Measurements from ENCODE around the gene ARF3. TPM values are rescaled to one million over a fixed set of nuclear protein-coding genes. Genes with fewer than 3 reads are reported as not detected.

Gene ARF3
- total and polyA plus RNA-seq, 4 donors, result 37.9 to 194 (median 111) TPM

DNA sequence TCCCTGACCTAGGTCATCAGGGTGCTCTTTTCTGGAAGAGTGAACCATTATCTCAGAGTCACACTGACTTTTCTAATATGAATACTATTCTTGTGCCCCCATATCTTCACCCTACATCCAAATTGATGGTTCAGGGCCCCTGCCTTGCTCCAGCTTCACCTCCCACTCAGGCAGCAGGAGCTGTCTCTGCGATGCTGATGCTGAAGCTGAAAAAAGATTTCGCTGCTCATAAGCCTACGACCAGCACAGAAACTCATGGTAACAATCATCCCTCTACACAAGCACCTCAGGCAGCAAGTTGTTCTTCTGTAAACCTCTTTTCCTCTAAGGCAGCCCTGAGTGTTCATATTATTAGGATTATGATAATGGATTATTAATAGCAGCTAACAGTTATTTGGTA, 3.2 kb downstream of the ARF3 start:
- Histone ChIP-seq H3K4me1 (ENCODE audit: control insufficient read depth in 5 of 5, insufficient read depth in 5 of 5, low read length in 5 of 5) (peaks cover 5 to 14% (median 8%) of the 10 kb centered on the region in 5 donors), H3K4me3 (no peak overlapping the region), H3K9ac (ENCODE audit: insufficient read depth in 1 of 2, low read length in 2 of 2) (no peak overlapping the region), H3K9me3 (ENCODE audit: control insufficient read depth in 4 of 4, insufficient read depth in 3 of 4, low read length in 3 of 4) (no peaks in the 10 kb centered on the region), H3K36me3 (ENCODE audit: control insufficient read depth in 4 of 4, insufficient read depth in 4 of 4, low read length in 4 of 4) (peaks cover 0 to 13% (median 4%) of the 10 kb centered on the region in 4 donors), H3K27ac (ENCODE audit: low read depth in 1 of 2, low read length in 1 of 2) (no peak overlapping the region), H3K27me3 (ENCODE audit: control insufficient read depth in 3 of 3, insufficient read depth in 3 of 3, low read length in 2 of 3) (no peaks in the 10 kb centered on the region)
- DNase-seq, result no peak
- ATAC-seq (ENCODE audit: insufficient read depth, low FRiP score), result no peak
- 96 to 97% methylated on average over 3 of the region's 3 CpGs for WGBS, 2 donors
- TF ChIP-seq, protein P1, sequence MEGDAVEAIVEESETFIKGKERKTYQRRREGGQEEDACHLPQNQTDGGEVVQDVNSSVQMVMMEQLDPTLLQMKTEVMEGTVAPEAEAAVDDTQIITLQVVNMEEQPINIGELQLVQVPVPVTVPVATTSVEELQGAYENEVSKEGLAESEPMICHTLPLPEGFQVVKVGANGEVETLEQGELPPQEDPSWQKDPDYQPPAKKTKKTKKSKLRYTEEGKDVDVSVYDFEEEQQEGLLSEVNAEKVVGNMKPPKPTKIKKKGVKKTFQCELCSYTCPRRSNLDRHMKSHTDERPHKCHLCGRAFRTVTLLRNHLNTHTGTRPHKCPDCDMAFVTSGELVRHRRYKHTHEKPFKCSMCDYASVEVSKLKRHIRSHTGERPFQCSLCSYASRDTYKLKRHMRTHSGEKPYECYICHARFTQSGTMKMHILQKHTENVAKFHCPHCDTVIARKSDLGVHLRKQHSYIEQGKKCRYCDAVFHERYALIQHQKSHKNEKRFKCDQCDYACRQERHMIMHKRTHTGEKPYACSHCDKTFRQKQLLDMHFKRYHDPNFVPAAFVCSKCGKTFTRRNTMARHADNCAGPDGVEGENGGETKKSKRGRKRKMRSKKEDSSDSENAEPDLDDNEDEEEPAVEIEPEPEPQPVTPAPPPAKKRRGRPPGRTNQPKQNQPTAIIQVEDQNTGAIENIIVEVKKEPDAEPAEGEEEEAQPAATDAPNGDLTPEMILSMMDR (IDR thresholded peaks at IDR 0.05; ENCODE audit: control extremely low read depth, extremely low read depth), result no peak

DNA sequence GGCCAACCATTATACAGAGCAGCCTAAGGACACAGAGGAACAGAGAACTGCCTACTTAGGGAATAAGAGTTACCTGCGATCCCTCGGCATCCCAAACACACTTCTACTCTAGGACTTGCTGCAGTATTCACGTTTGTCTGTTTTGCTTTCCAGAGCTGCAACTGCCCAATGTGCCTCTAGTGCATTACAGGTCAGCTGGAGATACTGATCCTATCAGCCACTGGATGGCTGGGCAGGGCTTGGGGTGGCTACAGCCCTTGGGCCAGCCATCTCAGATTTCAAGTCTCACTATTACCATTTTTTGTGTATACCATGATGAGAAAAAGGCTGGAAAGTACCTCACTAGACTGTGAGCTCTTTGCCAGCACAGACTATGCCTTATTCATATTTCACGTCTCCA, 4.6 kb downstream of the ARF3 start:
- TF ChIP-seq, protein P1 (IDR thresholded peaks at IDR 0.05; ENCODE audit: control extremely low read depth, extremely low read depth), result no peak
- 91 to 95% methylated on average over 4 of the region's 4 CpGs for WGBS, 2 donors
- Histone ChIP-seq H3K27me3 (ENCODE audit: control insufficient read depth in 3 of 3, insufficient read depth in 3 of 3, low read length in 2 of 3) (no peaks in the 10 kb centered on the region), H3K4me3 (no peak overlapping the region), H3K36me3 (ENCODE audit: control insufficient read depth in 4 of 4, insufficient read depth in 4 of 4, low read length in 4 of 4) (peaks cover 0 to 14% (median 4%) of the 10 kb centered on the region in 4 donors), H3K9ac (ENCODE audit: insufficient read depth in 1 of 2, low read length in 2 of 2) (no peak overlapping the region), H3K27ac (ENCODE audit: low read depth in 1 of 2, low read length in 1 of 2) (no peak overlapping the region), H3K4me1 (ENCODE audit: control insufficient read depth in 5 of 5, insufficient read depth in 5 of 5, low read length in 5 of 5) (peaks cover 5 to 14% (median 9%) of the 10 kb centered on the region in 5 donors), H3K9me3 (ENCODE audit: control insufficient read depth in 4 of 4, insufficient read depth in 3 of 4, low read length in 3 of 4) (no peaks in the 10 kb centered on the region)
- no peak for ATAC-seq (ENCODE audit: insufficient read depth, low FRiP score)
- no peak for DNase-seq

DNA sequence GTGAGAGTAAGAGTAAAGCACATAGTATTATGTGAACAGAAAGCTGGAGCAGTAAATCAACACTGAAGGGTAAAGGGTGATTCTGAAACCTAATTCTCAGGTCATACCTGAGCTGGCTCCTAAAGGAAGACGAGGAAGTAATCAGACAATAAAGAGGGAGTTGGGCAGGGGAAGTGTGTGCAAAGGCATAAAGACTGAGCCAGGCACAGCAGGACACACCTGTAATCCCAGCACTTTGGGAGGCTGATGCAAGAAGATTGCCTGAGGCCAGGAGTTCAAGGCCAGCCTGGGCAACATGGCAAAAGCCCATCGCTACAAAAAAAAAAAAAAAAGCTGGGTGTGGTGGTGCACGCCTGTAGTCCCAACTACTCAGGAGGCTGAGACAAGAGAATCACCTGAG, 9.6 kb downstream of the ARF3 start:
- no peak overlapping the region for H3K27ac ChIP-seq (ENCODE audit: low read depth in 1 of 2, low read length in 1 of 2)
- peaks cover 0 to 3% (median 0%) of the 10 kb centered on the region in 5 donors for H3K4me1 ChIP-seq (ENCODE audit: control insufficient read depth in 5 of 5, insufficient read depth in 5 of 5, low read length in 5 of 5)
- WGBS, 2 donors, result 94 to 96% methylated on average over 3 of the region's 3 CpGs
- no peaks in the 10 kb centered on the region for H3K9me3 ChIP-seq (ENCODE audit: control insufficient read depth in 4 of 4, insufficient read depth in 3 of 4, low read length in 3 of 4)
- DNase-seq (no peak), ATAC-seq (ENCODE audit: insufficient read depth, low FRiP score) (no peak)
- no peaks in the 10 kb centered on the region for H3K27me3 ChIP-seq (ENCODE audit: control insufficient read depth in 3 of 3, insufficient read depth in 3 of 3, low read length in 2 of 3)
- no peak overlapping the region for H3K4me3 ChIP-seq
- TF ChIP-seq, protein P1 (IDR thresholded peaks at IDR 0.05; ENCODE audit: control extremely low read depth, extremely low read depth), result no peak
- no peak overlapping the region for H3K9ac ChIP-seq (ENCODE audit: insufficient read depth in 1 of 2, low read length in 2 of 2)
- peaks cover 0 to 9% (median 2%) of the 10 kb centered on the region in 4 donors for H3K36me3 ChIP-seq (ENCODE audit: control insufficient read depth in 4 of 4, insufficient read depth in 4 of 4, low read length in 4 of 4)

DNA sequence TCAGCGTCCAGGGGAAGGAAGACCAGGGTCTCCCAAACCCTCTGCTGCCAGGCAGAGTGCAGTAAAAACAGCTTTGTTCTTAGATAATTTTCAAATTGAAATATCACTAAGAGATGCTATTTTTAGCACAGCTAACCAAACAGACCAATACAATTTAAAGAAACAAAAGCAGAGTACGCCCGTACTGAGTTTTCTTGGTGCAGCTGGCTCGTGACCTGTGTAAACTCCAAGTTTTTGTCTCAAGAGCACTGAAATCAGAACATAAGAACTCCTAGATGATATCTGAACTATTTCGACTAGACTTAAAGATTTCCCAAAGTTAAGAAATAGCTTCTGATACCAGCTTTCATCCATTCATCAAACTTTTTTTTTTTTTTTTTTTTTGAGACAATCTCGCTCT, 10.3 kb downstream of the ARF3 start:
- TF ChIP-seq, protein P1 (IDR thresholded peaks at IDR 0.05; ENCODE audit: control extremely low read depth, extremely low read depth), result no peak
- H3K27ac ChIP-seq (ENCODE audit: low read depth in 1 of 2, low read length in 1 of 2), result no peak overlapping the region
- WGBS, 2 donors, result 66 to 79% methylated on average over 6 of the region's 6 CpGs
- no peaks in the 10 kb centered on the region for H3K9me3 ChIP-seq (ENCODE audit: control insufficient read depth in 4 of 4, insufficient read depth in 3 of 4, low read length in 3 of 4)
- H3K4me1 ChIP-seq (ENCODE audit: control insufficient read depth in 5 of 5, insufficient read depth in 5 of 5, low read length in 5 of 5), result peaks cover 0 to 1% (median 0%) of the 10 kb centered on the region in 5 donors
- H3K27me3 ChIP-seq (ENCODE audit: control insufficient read depth in 3 of 3, insufficient read depth in 3 of 3, low read length in 2 of 3), result no peaks in the 10 kb centered on the region
- H3K36me3 ChIP-seq (ENCODE audit: control insufficient read depth in 4 of 4, insufficient read depth in 4 of 4, low read length in 4 of 4), result peaks cover 0 to 12% (median 2%) of the 10 kb centered on the region in 4 donors
- H3K9ac ChIP-seq (ENCODE audit: insufficient read depth in 1 of 2, low read length in 2 of 2), result no peak overlapping the region
- DNase-seq (no peak), ATAC-seq (ENCODE audit: insufficient read depth, low FRiP score) (no peak)
- H3K4me3 ChIP-seq, result no peak overlapping the region
